Omental fat pad (tissue), 4 donors: ENCODE measurements around the gene GPHA2. TPM values are rescaled to one million over a fixed set of nuclear protein-coding genes. Genes with fewer than 3 reads are reported as not detected.

Experiments
- ATAC-seq: fragments of 150-250 bp; one replicate; pipeline ENCODE4 v1.9.1; 2016; ENCODE audit warnings: mild to moderate bottlenecking, moderate library complexity; ENCODE audit not compliant: low FRiP score
- DNase-seq: peaks from one replicate; pipeline ENCODE4 v3.0.0-alpha.2; 2019; ENCODE audit warnings: low spot score
- total RNA-seq, 4 donors: library from RNA; depleted of rRNA; stranded (reverse); fragments of >200 nt; gene quantifications; one replicate each; pipeline ENCODE4 v1.1.0, GENCODE V29; 2016
- TF ChIP-seq, protein P1 (sequence below), 3 donors: fragments of 450-650 bp; IDR thresholded peaks; one replicate each; pipeline ENCODE4 v1.5.1; 2016 to 2017; ENCODE audit warnings: antibody characterized with exemption in 3 of 3, mild to moderate bottlenecking in 3 of 3, moderate library complexity in 2 of 3

The GPHA2 gene
- total RNA-seq, 4 donors from 2014 or later: not detected

DNA sequence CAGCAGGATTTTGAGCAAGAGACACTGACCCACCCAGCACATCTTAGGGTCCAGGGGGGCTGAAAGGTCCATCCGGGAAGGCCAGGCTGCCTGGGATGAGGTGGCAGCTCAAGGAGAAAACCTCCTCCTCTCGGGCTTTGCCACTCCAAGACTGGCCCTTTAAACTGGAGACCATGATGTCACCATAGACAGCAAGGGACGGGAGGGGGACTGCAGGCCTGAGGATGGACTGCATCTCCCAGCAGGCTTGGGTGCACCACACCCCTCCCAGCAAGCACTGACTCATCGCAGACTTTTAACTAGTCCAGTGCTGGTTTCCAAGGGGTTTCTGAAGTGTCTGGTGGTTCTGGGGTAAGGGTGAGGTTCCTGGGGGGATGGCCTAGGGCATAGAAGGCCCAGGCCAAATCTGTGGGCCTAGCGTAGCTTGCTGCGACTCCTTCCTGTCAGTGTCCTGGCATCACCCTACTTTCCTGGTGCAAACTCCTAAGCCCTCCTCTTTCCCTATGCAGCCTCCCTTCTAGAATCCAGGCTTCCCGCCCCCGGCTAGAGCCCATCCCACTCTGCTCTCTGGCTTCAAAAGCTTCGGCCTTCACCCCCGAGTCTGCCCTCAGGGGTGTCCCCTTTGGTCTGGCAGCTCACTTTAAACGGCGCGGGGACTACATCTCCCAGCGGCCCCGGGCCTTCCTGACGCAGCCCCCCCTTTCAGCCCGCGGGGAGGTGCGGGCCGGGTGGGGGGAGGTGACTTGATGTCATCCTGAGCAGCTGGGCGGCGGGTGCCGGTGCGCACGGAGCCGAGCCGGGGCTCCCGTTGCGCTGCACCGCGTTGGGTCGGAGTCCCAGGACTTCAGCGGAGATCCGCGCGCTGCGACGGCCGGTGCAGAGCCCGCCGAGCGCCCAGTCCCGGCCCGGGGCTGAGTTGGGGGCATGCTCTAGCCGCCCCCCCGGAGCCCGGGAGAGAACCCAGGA is 11.5 kb downstream of the GPHA2 start, which contains the start of gene PPP2R5B:
Gene PPP2R5B (plus strand): TSS at position 746 of the 966 bp plus-strand sequence. CDS start 1,046 bp downstream, outside the sequence.
- ATAC-seq (peak; percentile 97), DNase-seq (peak; percentile 87)
- TF ChIP-seq, protein P1, sequence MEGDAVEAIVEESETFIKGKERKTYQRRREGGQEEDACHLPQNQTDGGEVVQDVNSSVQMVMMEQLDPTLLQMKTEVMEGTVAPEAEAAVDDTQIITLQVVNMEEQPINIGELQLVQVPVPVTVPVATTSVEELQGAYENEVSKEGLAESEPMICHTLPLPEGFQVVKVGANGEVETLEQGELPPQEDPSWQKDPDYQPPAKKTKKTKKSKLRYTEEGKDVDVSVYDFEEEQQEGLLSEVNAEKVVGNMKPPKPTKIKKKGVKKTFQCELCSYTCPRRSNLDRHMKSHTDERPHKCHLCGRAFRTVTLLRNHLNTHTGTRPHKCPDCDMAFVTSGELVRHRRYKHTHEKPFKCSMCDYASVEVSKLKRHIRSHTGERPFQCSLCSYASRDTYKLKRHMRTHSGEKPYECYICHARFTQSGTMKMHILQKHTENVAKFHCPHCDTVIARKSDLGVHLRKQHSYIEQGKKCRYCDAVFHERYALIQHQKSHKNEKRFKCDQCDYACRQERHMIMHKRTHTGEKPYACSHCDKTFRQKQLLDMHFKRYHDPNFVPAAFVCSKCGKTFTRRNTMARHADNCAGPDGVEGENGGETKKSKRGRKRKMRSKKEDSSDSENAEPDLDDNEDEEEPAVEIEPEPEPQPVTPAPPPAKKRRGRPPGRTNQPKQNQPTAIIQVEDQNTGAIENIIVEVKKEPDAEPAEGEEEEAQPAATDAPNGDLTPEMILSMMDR (IDR thresholded peaks at IDR 0.05): no peak

DNA sequence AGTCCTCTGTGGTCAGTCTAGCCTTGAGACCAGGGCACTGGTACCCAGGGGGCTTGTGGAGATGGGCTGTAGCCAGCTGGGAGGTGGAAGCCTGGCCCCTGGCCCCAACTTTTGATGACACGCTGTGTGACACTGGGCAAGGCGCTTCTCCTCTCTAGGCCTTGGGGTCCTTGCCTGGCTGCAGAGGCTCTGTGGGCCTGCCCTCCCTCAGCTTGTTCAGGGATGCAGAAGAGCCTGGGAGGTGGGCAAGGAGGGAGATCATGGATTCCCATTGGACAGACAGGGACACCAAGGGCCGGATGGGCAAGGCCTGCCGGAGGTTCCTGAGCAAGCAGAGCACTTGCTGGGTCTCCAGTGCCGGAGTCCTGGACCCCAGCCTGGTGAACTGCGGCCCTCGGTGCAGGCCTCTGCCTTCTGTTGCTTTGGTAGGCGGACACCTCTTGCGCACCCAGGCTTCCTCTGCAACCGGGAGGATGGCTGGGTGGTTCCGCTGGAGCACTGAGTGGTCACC is 12.5 kb downstream of the GPHA2 start:
- DNase-seq: no peak
- TF ChIP-seq, protein P1 (IDR thresholded peaks at IDR 0.05): no peak
- ATAC-seq: no peak

DNA sequence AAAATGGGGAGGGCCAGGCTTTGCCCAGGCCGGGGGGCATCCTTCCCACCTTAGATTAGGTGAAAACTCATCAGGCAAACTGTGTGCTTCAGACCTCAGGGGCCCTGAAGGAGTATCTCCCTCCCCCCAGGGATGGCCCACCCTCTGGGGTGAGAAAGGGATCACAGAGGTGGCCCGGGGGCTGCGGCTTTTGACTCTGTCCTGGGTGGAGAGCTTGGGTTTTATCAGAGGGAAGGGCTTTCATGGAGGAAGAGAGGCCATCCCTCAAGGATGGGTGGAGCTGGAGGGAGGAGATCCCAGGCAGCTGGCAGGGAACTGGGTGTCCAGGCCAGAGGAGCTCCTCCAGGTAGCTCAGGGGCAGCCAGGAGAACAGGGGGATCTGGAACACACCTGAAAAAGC is 14.3 kb downstream of the GPHA2 start:
- ATAC-seq (no peak), DNase-seq (no peak)
- TF ChIP-seq, protein P1 (IDR thresholded peaks at IDR 0.05): no peak

DNA sequence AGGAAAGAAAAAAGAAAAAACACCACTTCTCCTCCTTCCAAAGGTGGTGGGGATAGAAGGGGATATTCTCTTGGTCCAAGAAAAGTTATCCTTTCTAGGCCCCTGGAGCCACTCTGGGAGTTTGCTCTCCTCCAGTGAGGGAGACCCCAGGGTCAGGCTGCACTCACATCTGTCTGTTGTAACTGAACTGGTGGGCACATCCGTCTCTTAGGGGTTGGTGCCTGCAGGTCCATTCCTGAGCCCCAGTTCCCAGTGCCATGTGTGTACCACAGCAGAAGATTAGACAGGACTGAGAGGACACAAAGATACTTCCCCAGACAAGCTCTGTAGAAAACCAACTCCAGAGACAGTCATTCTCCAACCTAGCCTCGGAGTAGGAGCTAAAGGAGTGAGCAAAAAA is 15.6 kb downstream of the GPHA2 start:
- TF ChIP-seq, protein P1 (IDR thresholded peaks at IDR 0.05): no peak
- ATAC-seq: no peak
- no peak for DNase-seq

DNA sequence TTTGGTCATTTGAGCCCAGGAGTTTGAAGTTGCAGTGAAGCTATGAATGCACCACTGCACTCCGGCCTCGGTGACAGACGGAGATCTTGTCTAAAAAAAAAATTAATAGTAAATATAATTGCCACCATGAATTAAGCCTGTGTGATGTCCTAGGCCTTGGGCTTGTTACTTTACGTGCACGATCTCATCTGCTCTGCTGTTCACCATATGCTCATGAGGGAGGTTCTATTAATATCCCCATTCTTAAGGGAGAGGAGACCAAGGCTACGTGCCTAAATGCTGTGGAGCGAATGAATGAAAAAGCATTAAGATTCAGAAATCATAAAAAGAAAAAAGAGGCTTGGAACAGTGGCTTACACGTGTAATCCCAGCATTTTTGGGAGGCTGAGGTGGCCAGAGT is 16.1 kb downstream of the GPHA2 start:
- no peak for ATAC-seq
- TF ChIP-seq, protein P1 (IDR thresholded peaks at IDR 0.05): no peak
- DNase-seq: no peak

DNA sequence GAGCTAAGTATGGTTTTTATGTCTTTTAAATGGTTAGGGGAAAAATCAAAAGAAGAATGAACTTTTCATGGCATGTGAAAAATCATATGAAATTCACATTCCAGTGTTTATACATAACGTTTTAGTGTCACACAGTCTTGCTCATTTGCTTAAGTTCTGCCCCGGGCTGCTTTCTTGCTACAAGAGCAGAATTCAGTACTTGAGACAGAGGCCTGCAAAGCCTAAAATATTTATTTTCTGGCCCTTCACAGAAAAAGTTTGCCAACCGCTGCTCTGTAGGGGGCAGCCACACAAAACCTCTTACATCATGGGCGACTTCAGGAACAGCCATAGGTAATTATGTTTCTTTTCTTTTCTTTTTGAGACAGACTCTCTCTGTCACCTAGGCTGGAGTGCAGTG is 17.7 kb downstream of the GPHA2 start:
- DNase-seq (no peak), ATAC-seq (no peak)
- TF ChIP-seq, protein P1 (IDR thresholded peaks at IDR 0.05): no peak

DNA sequence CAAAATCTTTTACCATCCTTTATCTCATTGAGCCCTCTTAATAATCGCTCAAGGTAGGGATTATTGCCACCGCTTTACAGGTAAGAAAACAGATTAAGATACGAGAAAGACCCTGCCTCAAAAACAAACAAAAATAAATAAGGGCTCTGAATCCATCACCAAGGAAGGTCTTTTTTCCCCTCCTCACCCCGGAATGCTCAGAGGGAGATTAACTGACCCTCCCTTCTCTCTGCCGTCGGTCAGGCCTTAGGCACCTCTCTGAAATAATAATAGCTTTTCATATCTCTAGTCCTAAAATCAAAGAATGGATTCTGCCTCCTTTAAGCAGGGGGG is 18.1 kb downstream of the GPHA2 start:
- DNase-seq: no peak
- no peak for ATAC-seq
- TF ChIP-seq, protein P1 (IDR thresholded peaks at IDR 0.05): no peak
